CD4-positive, alpha-beta T cell treated with Interleukin-17A for 4 hours (primary cell): ENCODE data around the gene BMERB1.

Experiments
- DNase-seq: peaks from one replicate; pipeline ENCODE4 v3.0.0-alpha.2; 2020; ENCODE audit warnings: mixed read lengths

BMERB1 gene

DNA sequence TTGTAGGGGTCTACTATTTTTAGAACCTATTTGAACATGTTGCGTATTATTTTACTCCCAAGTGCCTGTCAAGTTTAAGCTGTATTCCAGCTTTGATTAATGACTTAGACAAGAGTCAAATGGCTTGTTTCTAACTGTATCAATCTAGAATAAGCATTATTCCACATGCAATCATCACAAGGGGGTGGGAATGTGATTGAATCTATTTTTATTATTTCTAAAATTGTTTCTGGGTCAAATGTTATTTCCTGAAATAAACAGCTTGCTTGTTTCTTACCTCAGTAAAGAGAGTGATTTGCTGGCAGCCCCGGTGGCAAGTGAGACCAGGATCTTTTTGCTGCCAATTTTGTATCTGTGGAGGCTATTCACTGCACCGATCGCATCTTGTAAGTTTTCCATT, 187.1 kb downstream of the BMERB1 start:
- no peak for DNase-seq

GRCh38 chr16:15621889-15622288, 187.5 kb downstream of the BMERB1 start:
- DNase-seq: no peak

- no peak for DNase-seq
Measured at GRCh38 chr16:15631730-15632409, 197.5 kb downstream of the BMERB1 start.

- DNase-seq: peak; percentile 9
Measured at GRCh38 chr16:15635926-15636325, 201.5 kb downstream of the BMERB1 start.

GRCh38 chr16:15636392-15636873, 202.0 kb downstream of the BMERB1 start:
- DNase-seq: peak; percentile 49
